IMR-90 (cell line): Measurements from ENCODE around the gene HIVEP3. TPM values are rescaled to one million over a fixed set of nuclear protein-coding genes. Genes with fewer than 3 reads are reported as not detected.
A peak's percentile ranks its signal among the peaks of the same experiment; 100 is the strongest.

Experiments used
- ATAC-seq: fragments of 200-7000 bp; cut with Tn5 transposase; 2 replicates; pipeline ENCODE4 v1.9.1; 2020; ENCODE audit warnings: low read depth, mild to moderate bottlenecking, moderate library complexity
- BruUV-seq: library from RNA; stranded (reverse); fragments of 400-500 nt; replicated peaks from 2 replicates; lab custom pipeline; 2021; lab: Mats Ljungman, UMichigan
- CTCF ChIA-PET: fragments of 300-600 bp; formaldehyde crosslinking; extraction: SDS; loops from one replicate; lab custom pipeline; 2021; ENCODE audit warnings: antibody characterized with exemption; lab: Yijun Ruan, JAX
- POLR2A ChIA-PET: fragments of 300-600 bp; sonication (Branson Sonifier 250); formaldehyde crosslinking; loops from one replicate; lab custom pipeline; 2022; ENCODE audit warnings: antibody characterized with exemption; ENCODE audit not compliant: unreplicated experiment; lab: Charles Lee
- DNase-seq: peaks from one replicate; pipeline ENCODE4 v3.0.0; 2013
- H2AFZ ChIP-seq: replicated peaks from 2 replicates; pipeline ENCODE3; 2013; ENCODE audit warnings: low read length, mild to moderate bottlenecking; ENCODE audit not compliant: poor library complexity
- H2AK5ac ChIP-seq: 2 replicates; pipeline ENCODE4 v1.6.1; 2013; ENCODE audit warnings: low read depth, low read length, inconsistent platforms
- H2AK9ac ChIP-seq: replicated peaks from 2 replicates; pipeline ENCODE3; 2013; ENCODE audit warnings: mild to moderate bottlenecking, low read depth, low read length, moderate library complexity; ENCODE audit not compliant: poor library complexity
- H2BK120ac ChIP-seq: 2 replicates; pipeline ENCODE4 v1.6.1; 2013; ENCODE audit warnings: low read depth, low read length, inconsistent platforms
- H2BK15ac ChIP-seq: 3 replicates; pipeline ENCODE4 v1.6.1; 2013; ENCODE audit warnings: low read depth, low read length, inconsistent platforms
- H2BK20ac ChIP-seq: 2 replicates; pipeline ENCODE4 v1.6.1; 2013; ENCODE audit warnings: low read depth, mild to moderate bottlenecking, inconsistent platforms, low read length, moderate library complexity
- H2BK5ac ChIP-seq: 2 replicates; pipeline ENCODE4 v1.6.1; 2013; ENCODE audit warnings: mild to moderate bottlenecking, low read depth, low read length, inconsistent platforms; ENCODE audit not compliant: poor library complexity, severe bottlenecking
- H3K14ac ChIP-seq: replicated peaks from 2 replicates; pipeline ENCODE4 v1.6.1; 2013; ENCODE audit warnings: low read depth, low read length, inconsistent platforms
- H3K18ac ChIP-seq: 2 replicates; pipeline ENCODE4 v1.6.1; 2013; ENCODE audit warnings: low read depth, low read length, control low read depth
- H3K23ac ChIP-seq: 2 replicates; pipeline ENCODE4 v1.6.1; 2013; ENCODE audit warnings: low read depth, low read length, inconsistent platforms
- H3K27ac ChIP-seq: 2 replicates; pipeline ENCODE4 v1.5.1; 2013; ENCODE audit warnings: mild to moderate bottlenecking, control low read depth, low read length; ENCODE audit not compliant: insufficient read depth
- H3K27me3 ChIP-seq: 2 replicates; pipeline ENCODE4 v1.6.1; 2013; ENCODE audit warnings: low read length; ENCODE audit not compliant: control insufficient read depth, insufficient read depth
- H3K36me3 ChIP-seq: 2 replicates; pipeline ENCODE4 v1.6.1; 2013; ENCODE audit warnings: low read length, mixed read lengths; ENCODE audit not compliant: control insufficient read depth, insufficient read depth
- H3K4ac ChIP-seq: 2 replicates; pipeline ENCODE4 v1.6.1; 2013; ENCODE audit warnings: low read depth, low read length, inconsistent platforms
- H3K4me1 ChIP-seq: 2 replicates; pipeline ENCODE4 v1.6.1; 2013; ENCODE audit warnings: low read length, mixed read lengths; ENCODE audit not compliant: control insufficient read depth, insufficient read depth
- H3K4me2 ChIP-seq: 2 replicates; pipeline ENCODE4 v1.6.1; 2013; ENCODE audit warnings: low read depth, mild to moderate bottlenecking, control low read depth, low read length, moderate library complexity
- H3K4me3 ChIP-seq: 2 replicates; pipeline ENCODE4 v1.5.1; 2013; ENCODE audit warnings: low read depth, mild to moderate bottlenecking, control low read depth, low read length, moderate library complexity; ENCODE audit not compliant: insufficient read depth
- H3K56ac ChIP-seq: 2 replicates; pipeline ENCODE4 v1.6.1; 2013; ENCODE audit warnings: low read length, inconsistent platforms; ENCODE audit not compliant: insufficient read depth; ENCODE audit errors: extremely low read depth
- H3K79me1 ChIP-seq, 2 experiments: 2 replicates each; pipeline ENCODE4 v1.6.1; 2013; ENCODE audit warnings: low read length in 2 of 2, inconsistent platforms in 1 of 2, low read depth in 1 of 2
- H3K9ac ChIP-seq: 2 replicates; pipeline ENCODE4 v1.6.1; 2013; ENCODE audit warnings: low read depth, low read length, control low read depth
- H3K9me1 ChIP-seq: 2 replicates; pipeline ENCODE4 v1.6.1; 2013; ENCODE audit warnings: low read length, inconsistent platforms; ENCODE audit not compliant: insufficient read depth
- H3K9me3 ChIP-seq: 2 replicates; pipeline ENCODE4 v1.6.1; 2013; ENCODE audit warnings: low read length; ENCODE audit not compliant: control insufficient read depth, insufficient read depth
- H4K20me1 ChIP-seq: 2 replicates; pipeline ENCODE4 v1.6.1; 2013; ENCODE audit warnings: low read length, inconsistent platforms; ENCODE audit not compliant: insufficient read depth
- H4K5ac ChIP-seq: 2 replicates; pipeline ENCODE4 v1.6.1; 2013; ENCODE audit warnings: mild to moderate bottlenecking, low read depth, low read length, control low read depth
- H4K8ac ChIP-seq, 2 experiments: 2 replicates each; pipeline ENCODE4 v1.6.1; 2013; ENCODE audit warnings: low read depth in 2 of 2, low read length in 2 of 2, control low read depth in 1 of 2, inconsistent platforms in 1 of 2
- H4K91ac ChIP-seq: 2 replicates; pipeline ENCODE4 v1.6.1; 2013; ENCODE audit warnings: low read depth, low read length, inconsistent platforms; ENCODE audit not compliant: insufficient read depth
- RAD21 ChIP-seq: IDR thresholded peaks from 2 replicates; pipeline ENCODE4 v1.6.1; 2012; ENCODE audit warnings: low read length, improper control_type of control experiment
- WGBS, 2 experiments: methylation state at CpG; one replicate each; pipeline versions ENCODE4 v1.1.5 to v1.1.7; 2013; ENCODE audit warnings: missing lambda C conversion rate in 2 of 2; ENCODE audit not compliant: insufficient read length in 1 of 2; ENCODE audit errors: extremely low coverage in 2 of 2; 5-methylcytosine and 5-hydroxymethylcytosine counted together
- dilution Hi-C: fragments of 300-500 bp; cut with HindIII; formaldehyde crosslinking; loops from one replicate; pipeline ENCODE4 v1.14.3; 2018; ENCODE audit warnings: low sequenced_read_pairs; ENCODE audit not compliant: unreplicated experiment
- in situ Hi-C: fragments of 300-500 bp; cut with MboI; formaldehyde crosslinking; loops from 3 replicates; pipeline ENCODE4 v1.14.3; 2019; ENCODE audit warnings: low sequenced_read_pairs, inconsistent platforms, mixed read lengths
- intact Hi-C: fragments of 100-400 bp; cut with micrococcal nuclease; formaldehyde crosslinking; loops from 2 replicates; pipeline ENCODE4 v1.10.0; 2022
- polyA plus RNA-seq, 3 experiments: library from polyadenylated mRNA; depleted of rRNA; stranded (reverse); fragments of >200 nt; gene quantifications; 2 replicates each; pipeline ENCODE4 v1.2.3, GENCODE V29; 2012; ENCODE audit warnings: low replicate concordance in 1 of 3
- total RNA-seq: library from RNA; depleted of rRNA; stranded (reverse); fragments of >200 nt; gene quantifications from 2 replicates; pipeline ENCODE4 v1.2.3, GENCODE V29; 2012

HIVEP3 gene
- total and polyA plus RNA-seq, 2 of the 4 experiments (the other 2 are of a cell fraction), result 1.4 to 4.0 TPM

DNA sequence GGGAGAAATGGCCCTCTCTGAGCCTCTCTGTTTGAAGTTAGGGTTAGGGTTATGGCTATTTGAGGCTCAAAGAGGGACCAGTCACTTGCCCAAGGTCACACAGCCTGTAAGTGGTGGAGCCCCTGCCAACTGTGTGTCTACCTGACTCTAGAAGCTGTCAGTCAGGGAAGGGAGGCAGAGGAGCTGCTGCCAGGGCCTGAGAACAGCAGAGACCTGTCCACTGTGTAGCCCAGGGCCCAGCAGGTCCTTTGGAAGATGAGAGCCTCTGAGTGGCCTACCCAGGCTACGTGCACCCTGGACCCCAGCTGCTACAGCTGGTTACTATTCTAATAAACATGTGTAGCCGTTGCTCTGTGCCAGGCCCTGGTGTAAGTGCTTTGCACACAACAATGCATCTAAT is 419.1 kb downstream of the HIVEP3 start:
- Histone ChIP-seq H2BK120ac (no peak overlapping the region), H4K5ac (no peak overlapping the region), H2BK15ac (no peak overlapping the region), H2AFZ (peak overlapping the region; percentile 4), H2AK5ac (0 out of 2 replicates have a peak overlapping the region, but pooled peaks have one; percentile 3), H3K9me3 (no peaks in the 10 kb centered on the region), H2BK20ac (no peak overlapping the region), H3K4ac (peak overlapping the region; percentile 27; the same call in 1 of the 2 replicates), H4K20me1 (no peaks in the 10 kb centered on the region), H3K27me3 (no peaks in the 10 kb centered on the region), H3K18ac (no peak overlapping the region), H3K36me3 (no peaks in the 10 kb centered on the region), H2BK5ac (no peak overlapping the region), H3K27ac (no peak overlapping the region), H3K56ac (no peak overlapping the region), H4K8ac (no peak overlapping the region), H3K4me1 (peaks cover 18% of the 10 kb centered on the region), H3K4me3 (no peak overlapping the region), H4K91ac (no peak overlapping the region), H3K14ac (no peak overlapping the region; the same call in 1 of the 2 replicates), H3K9me1 (peaks cover 23% of the 10 kb centered on the region), H3K23ac (no peak overlapping the region), H3K4me2 (no peak overlapping the region), H2AK9ac (no peak overlapping the region), H3K79me1 (no peaks in the 10 kb centered on the region), H3K9ac (no peak overlapping the region)
- dilution Hi-C loops (no loop called here), intact Hi-C loops (no loop called here), in situ Hi-C loops (no loop called here)
- POLR2A ChIA-PET, result no interaction called here
- no peak for TF ChIP-seq RAD21
- no CpG with 5 or more reads among the region's 2 CpGs for WGBS, 2 experiments
- BruUV-seq, result no TSS peak
- ATAC-seq, result no peak
- DNase-seq, result no peak
- CTCF ChIA-PET, result no interaction called here
